Peyer's patch (tissue), 4 donors: ENCODE measurements around the gene B3GAT2. TPM values are rescaled to one million over a fixed set of nuclear protein-coding genes. Genes with fewer than 3 reads are reported as not detected.

Experiments used
- DNase-seq, 3 donors: peaks; one replicate each; pipeline ENCODE4 v3.0.0-alpha.2; 2017 to 2019
- H3K27ac ChIP-seq, 4 donors: fragments of 200-600 bp; sonication (generic); one replicate each; pipeline ENCODE4 v1.5.1; 2016 to 2019
- H3K27me3 ChIP-seq, 2 donors: fragments of 200-600 bp; sonication (generic); one replicate each; pipeline ENCODE4 v1.5.1; 2019
- H3K36me3 ChIP-seq, 3 donors: fragments of 200-600 bp; sonication (generic); one replicate each; pipeline ENCODE4 v1.5.1; 2016 to 2019
- H3K4me1 ChIP-seq, 4 donors: fragments of 200-600 bp; sonication (generic); one replicate each; pipeline ENCODE4 v1.5.1; 2016 to 2019
- H3K4me3 ChIP-seq, 4 donors: fragments of 200-600 bp; sonication (generic); 1 replicate in 3 of 4; 2 replicates in 1 of 4; pipeline ENCODE4 v1.5.1; 2016 to 2019; ENCODE audit warnings: mild to moderate bottlenecking in 1 of 4
- H3K9me3 ChIP-seq, 4 donors: fragments of 200-600 bp; sonication (generic); one replicate each; pipeline ENCODE4 v1.5.1; 2016 to 2019; ENCODE audit warnings: mild to moderate bottlenecking in 1 of 4
- POLR2A ChIP-seq, 2 donors: fragments of 450-650 bp; IDR thresholded peaks; one replicate each; pipeline ENCODE4 v1.5.1; 2017; ENCODE audit warnings: antibody characterized with exemption in 2 of 2, mild to moderate bottlenecking in 2 of 2, moderate library complexity in 2 of 2
- total RNA-seq, 4 donors: library from RNA; depleted of rRNA; stranded (reverse); fragments of >200 nt; gene quantifications; one replicate each; pipeline ENCODE4 v1.1.0, GENCODE V29; 2016
- TF ChIP-seq, protein P1 (sequence below), 6 experiments: fragments of 450-650 bp in 4 of 6; fragments of 200-600 bp in 2 of 6; sonication (generic) in 1 of 6; IDR thresholded peaks; one replicate each; pipeline ENCODE4 v1.5.1; 2017 to 2019; ENCODE audit warnings: antibody characterized with exemption in 6 of 6, mild to moderate bottlenecking in 3 of 6, moderate library complexity in 1 of 6

The B3GAT2 gene
- total RNA-seq, 4 donors from 2014 or later: not detected

DNA sequence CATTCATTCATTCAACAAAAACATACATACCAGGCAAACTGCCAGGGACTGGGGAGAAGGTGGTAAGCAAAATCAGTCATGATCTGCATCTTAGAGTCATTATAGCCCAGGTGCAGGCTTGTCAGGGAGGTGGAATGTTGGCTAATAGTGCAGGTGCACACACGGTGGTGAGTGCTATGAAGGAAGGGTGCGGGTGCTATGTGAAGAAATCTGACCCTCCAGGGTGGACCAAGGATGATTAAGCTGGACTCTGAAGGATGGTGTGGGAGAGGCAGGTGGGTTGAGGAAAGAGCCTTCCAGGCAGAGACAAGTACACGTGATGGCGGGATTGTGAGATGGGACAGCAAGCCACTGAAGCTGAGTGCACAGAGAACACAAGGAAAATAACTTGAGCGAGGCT, 77.4 kb downstream of the B3GAT2 start:
- H3K27me3 ChIP-seq: no peaks in the 10 kb centered on the region
- H3K4me3 ChIP-seq: no peak overlapping the region
- no peaks in the 10 kb centered on the region for H3K9me3 ChIP-seq
- H3K27ac ChIP-seq: no peak overlapping the region
- DNase-seq: no peak
- TF ChIP-seq, protein P1, sequence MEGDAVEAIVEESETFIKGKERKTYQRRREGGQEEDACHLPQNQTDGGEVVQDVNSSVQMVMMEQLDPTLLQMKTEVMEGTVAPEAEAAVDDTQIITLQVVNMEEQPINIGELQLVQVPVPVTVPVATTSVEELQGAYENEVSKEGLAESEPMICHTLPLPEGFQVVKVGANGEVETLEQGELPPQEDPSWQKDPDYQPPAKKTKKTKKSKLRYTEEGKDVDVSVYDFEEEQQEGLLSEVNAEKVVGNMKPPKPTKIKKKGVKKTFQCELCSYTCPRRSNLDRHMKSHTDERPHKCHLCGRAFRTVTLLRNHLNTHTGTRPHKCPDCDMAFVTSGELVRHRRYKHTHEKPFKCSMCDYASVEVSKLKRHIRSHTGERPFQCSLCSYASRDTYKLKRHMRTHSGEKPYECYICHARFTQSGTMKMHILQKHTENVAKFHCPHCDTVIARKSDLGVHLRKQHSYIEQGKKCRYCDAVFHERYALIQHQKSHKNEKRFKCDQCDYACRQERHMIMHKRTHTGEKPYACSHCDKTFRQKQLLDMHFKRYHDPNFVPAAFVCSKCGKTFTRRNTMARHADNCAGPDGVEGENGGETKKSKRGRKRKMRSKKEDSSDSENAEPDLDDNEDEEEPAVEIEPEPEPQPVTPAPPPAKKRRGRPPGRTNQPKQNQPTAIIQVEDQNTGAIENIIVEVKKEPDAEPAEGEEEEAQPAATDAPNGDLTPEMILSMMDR (IDR thresholded peaks at IDR 0.05): no peak
- no peak for TF ChIP-seq POLR2A (IDR thresholded peaks at IDR 0.05)
- no peaks in the 10 kb centered on the region for H3K36me3 ChIP-seq
- H3K4me1 ChIP-seq: no peaks in the 10 kb centered on the region

GRCh38 chr6:70874181-70874913, 82.5 kb downstream of the B3GAT2 start:
- H3K36me3 ChIP-seq: no peaks in the 10 kb centered on the region
- peaks cover 0 to 4% (median 0%) of the 10 kb centered on the region in 4 donors for H3K9me3 ChIP-seq
- no peaks in the 10 kb centered on the region for H3K4me1 ChIP-seq
- TF ChIP-seq POLR2A (IDR thresholded peaks at IDR 0.05): no peak
- TF ChIP-seq, protein P1 (IDR thresholded peaks at IDR 0.05): no peak
- DNase-seq: no peak
- H3K4me3 ChIP-seq: no peak overlapping the region
- no peaks in the 10 kb centered on the region for H3K27me3 ChIP-seq
- no peak overlapping the region for H3K27ac ChIP-seq

DNA sequence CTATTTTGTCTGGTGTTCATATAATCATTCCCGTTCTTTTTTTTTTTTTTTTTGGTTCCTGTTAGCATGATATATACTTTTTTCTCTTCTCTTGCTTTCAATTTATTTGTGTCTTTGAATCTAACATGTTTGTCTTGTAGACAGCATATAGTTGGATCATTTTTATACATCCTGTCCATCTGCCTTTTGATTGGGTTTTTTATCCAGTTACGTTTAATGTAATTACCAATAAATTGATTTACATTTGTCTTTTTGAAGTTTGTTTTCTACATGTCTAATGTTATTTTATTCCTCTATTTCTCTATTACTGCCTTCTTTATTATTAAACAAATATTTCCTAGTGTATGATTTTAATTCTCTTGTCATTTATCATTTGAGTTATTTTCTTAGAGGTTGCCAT, 84.4 kb downstream of the B3GAT2 start:
- DNase-seq: no peak
- Histone ChIP-seq H3K36me3 (no peaks in the 10 kb centered on the region), H3K4me1 (no peaks in the 10 kb centered on the region), H3K27ac (no peak overlapping the region), H3K27me3 (no peaks in the 10 kb centered on the region), H3K4me3 (no peak overlapping the region), H3K9me3 (peaks cover 0 to 4% (median 0%) of the 10 kb centered on the region in 4 donors)
- TF ChIP-seq, protein P1 (IDR thresholded peaks at IDR 0.05): no peak
- TF ChIP-seq POLR2A (IDR thresholded peaks at IDR 0.05): no peak

DNA sequence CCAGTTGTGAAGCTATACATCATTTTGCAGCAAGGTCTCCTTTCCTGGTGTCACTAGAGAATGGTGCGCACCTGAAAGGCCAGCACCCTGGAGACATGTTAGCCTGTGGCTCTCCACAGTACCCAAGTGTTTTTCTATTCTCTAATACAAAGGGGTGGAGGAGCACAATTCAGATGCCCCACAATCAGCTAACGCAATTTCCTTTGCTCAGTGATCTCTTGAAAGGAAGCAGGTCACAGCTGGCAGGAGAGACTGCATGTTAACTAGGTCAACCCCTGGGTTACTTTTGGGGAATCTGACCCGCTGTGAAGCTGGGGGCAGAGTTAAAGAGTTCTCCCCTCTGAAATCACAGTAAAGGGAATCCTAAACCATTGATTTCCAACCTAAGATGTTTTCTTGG, 92.5 kb downstream of the B3GAT2 start:
- no peak overlapping the region for H3K27ac ChIP-seq
- no peaks in the 10 kb centered on the region for H3K27me3 ChIP-seq
- TF ChIP-seq, protein P1 (IDR thresholded peaks at IDR 0.05): no peak
- no peak for TF ChIP-seq POLR2A (IDR thresholded peaks at IDR 0.05)
- H3K36me3 ChIP-seq: peaks cover 0 to 10% (median 0%) of the 10 kb centered on the region in 3 donors
- H3K4me1 ChIP-seq: no peaks in the 10 kb centered on the region
- H3K9me3 ChIP-seq: no peaks in the 10 kb centered on the region
- DNase-seq: no peak
- no peak overlapping the region for H3K4me3 ChIP-seq

GRCh38 chr6:70863343-70863742, 93.5 kb downstream of the B3GAT2 start:
- Histone ChIP-seq H3K9me3 (no peaks in the 10 kb centered on the region), H3K4me3 (no peak overlapping the region), H3K27me3 (no peaks in the 10 kb centered on the region), H3K36me3 (peaks cover 0 to 21% (median 0%) of the 10 kb centered on the region in 3 donors), H3K27ac (no peak overlapping the region), H3K4me1 (no peaks in the 10 kb centered on the region)
- no peak for DNase-seq
- TF ChIP-seq, protein P1 (IDR thresholded peaks at IDR 0.05): no peak
- TF ChIP-seq POLR2A (IDR thresholded peaks at IDR 0.05): no peak
